Stomach (tissue), 4 donors: ENCODE measurements around the gene BCL2.

Experiments used
- POLR2A ChIP-seq, 4 donors: fragments of 450-650 bp; IDR thresholded peaks; one replicate each; pipeline ENCODE4 v1.6.1; 2016; ENCODE audit warnings: antibody characterized with exemption in 4 of 4, control low read depth in 2 of 4, mild to moderate bottlenecking in 1 of 4, moderate library complexity in 1 of 4
- POLR2AphosphoS5 ChIP-seq, 3 donors: sonication (generic); formaldehyde crosslinking; IDR thresholded peaks; one replicate each; pipeline ENCODE4 v1.6.1; 2016; ENCODE audit warnings: antibody characterized with exemption in 3 of 3
- TF ChIP-seq, protein P1 (sequence below), 7 experiments: fragments of 450-650 bp in 4 of 7; fragments of 200-600 bp in 3 of 7; sonication (generic) in 3 of 7; IDR thresholded peaks; one replicate each; pipeline ENCODE4 v1.5.1; 2016 to 2019; ENCODE audit warnings: antibody characterized with exemption in 7 of 7, control low read depth in 2 of 7, mild to moderate bottlenecking in 1 of 7

DNA sequence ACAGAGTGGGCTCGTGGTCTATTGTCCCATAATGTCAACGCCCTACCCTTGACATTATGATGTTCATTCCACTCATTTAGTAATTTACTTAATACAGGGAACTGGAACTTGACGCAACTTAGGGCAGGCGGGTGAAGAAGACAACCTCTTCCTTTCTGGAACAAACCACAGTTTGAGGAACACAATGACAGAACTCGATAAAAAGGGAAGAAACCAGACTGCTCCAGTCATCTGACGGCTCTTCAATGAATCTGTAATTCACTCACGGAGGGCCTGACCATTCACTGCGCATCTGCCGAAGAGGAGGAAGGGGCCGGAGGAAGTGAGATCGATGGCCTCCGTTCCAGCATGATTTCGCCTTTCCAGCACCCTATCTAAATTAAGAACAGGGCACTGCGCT is 83.2 kb downstream of the BCL2 start:
- TF ChIP-seq POLR2A (IDR thresholded peaks at IDR 0.05) (no peak), POLR2AphosphoS5 (IDR thresholded peaks at IDR 0.05) (no peak)
- TF ChIP-seq, protein P1, sequence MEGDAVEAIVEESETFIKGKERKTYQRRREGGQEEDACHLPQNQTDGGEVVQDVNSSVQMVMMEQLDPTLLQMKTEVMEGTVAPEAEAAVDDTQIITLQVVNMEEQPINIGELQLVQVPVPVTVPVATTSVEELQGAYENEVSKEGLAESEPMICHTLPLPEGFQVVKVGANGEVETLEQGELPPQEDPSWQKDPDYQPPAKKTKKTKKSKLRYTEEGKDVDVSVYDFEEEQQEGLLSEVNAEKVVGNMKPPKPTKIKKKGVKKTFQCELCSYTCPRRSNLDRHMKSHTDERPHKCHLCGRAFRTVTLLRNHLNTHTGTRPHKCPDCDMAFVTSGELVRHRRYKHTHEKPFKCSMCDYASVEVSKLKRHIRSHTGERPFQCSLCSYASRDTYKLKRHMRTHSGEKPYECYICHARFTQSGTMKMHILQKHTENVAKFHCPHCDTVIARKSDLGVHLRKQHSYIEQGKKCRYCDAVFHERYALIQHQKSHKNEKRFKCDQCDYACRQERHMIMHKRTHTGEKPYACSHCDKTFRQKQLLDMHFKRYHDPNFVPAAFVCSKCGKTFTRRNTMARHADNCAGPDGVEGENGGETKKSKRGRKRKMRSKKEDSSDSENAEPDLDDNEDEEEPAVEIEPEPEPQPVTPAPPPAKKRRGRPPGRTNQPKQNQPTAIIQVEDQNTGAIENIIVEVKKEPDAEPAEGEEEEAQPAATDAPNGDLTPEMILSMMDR (IDR thresholded peaks at IDR 0.05) = no peak
